ENCODE results near the gene SLC10A4.
"Not testable (repeated sequence)": the region's sequence is repeated elsewhere in the genome, so short reads cannot be mapped to it uniquely, and the experiment has no call there.

Gene SLC10A4

GRCh38 chr4:48450740-48451139, 32.4 kb upstream of the SLC10A4 start:
- no peak for DNase-seq (ENCODE audit: low read depth)
- no peak overlapping the region for H3K4me3 ChIP-seq (ENCODE audit: control insufficient read depth, low read depth, low read length)
- TF ChIP-seq, protein P1, sequence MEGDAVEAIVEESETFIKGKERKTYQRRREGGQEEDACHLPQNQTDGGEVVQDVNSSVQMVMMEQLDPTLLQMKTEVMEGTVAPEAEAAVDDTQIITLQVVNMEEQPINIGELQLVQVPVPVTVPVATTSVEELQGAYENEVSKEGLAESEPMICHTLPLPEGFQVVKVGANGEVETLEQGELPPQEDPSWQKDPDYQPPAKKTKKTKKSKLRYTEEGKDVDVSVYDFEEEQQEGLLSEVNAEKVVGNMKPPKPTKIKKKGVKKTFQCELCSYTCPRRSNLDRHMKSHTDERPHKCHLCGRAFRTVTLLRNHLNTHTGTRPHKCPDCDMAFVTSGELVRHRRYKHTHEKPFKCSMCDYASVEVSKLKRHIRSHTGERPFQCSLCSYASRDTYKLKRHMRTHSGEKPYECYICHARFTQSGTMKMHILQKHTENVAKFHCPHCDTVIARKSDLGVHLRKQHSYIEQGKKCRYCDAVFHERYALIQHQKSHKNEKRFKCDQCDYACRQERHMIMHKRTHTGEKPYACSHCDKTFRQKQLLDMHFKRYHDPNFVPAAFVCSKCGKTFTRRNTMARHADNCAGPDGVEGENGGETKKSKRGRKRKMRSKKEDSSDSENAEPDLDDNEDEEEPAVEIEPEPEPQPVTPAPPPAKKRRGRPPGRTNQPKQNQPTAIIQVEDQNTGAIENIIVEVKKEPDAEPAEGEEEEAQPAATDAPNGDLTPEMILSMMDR (IDR thresholded peaks at IDR 0.05; ENCODE audit: control insufficient read depth, insufficient read depth, low read depth, low read length, missing control alignments): no peak

DNA sequence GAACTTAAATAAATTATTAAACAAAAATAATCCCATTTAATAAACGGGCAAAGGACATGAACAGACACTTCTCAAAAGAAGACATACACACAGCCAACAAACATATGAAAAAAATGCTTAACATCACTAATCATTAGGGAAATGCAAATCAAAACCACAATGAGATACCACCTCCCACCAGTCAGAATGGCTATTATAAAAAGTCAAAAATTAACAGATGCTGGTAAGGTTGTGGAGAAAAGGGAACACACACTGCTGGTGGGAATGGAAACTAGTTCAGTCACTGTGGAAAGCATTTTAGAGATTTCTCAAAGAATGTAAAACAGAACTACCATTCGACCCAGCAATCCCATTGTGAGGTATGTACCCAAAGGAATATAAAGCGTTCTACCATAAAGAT, 31.5 kb upstream of the SLC10A4 start:
- not testable (repeated sequence) for H3K4me3 ChIP-seq (ENCODE audit: control insufficient read depth, low read depth, low read length); DNase-seq (ENCODE audit: low read depth)

DNA sequence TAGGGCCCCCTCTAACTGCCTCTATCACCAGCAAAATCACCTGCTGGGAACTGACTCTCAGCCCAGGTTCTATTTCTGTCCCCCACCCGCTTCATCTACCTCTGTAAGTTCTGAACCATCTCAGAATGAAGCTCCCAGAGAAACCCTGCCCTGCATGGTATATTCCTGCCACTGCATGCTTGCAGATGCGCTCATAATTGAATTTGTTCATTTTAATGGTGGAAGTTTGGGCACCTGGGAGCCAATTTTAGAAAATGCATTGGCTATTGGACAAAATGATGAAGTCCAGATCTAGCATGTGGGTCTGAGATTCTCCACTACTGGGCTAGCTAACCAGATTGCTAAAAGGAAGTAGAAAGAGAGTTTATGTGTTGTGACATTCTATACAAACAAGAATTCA, 28.6 kb upstream of the SLC10A4 start:
- DNase-seq (ENCODE audit: low read depth): no peak
- TF ChIP-seq, protein P1 (IDR thresholded peaks at IDR 0.05; ENCODE audit: control insufficient read depth, insufficient read depth, low read depth, low read length, missing control alignments): no peak
- no peak overlapping the region for H3K4me3 ChIP-seq (ENCODE audit: control insufficient read depth, low read depth, low read length)

DNA sequence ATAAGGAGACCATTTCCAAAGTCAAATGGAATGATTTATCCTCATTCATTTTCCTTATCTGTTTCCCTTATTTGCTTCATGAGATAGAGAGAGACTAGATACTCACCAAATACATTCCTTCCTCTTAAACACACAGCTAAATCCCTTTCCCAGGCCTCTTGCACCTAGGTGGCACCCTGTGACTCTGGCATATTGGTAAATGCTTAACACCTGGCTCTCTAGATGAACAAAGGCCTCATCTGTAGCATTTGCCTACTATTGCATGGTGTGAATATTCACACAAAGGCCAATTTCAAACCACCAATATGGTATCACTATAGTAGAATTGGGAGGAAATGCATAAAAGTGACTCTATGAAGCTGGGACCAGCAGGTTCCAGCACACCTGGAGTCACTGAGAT, 22.1 kb upstream of the SLC10A4 start:
- TF ChIP-seq, protein P1 (IDR thresholded peaks at IDR 0.05; ENCODE audit: control insufficient read depth, insufficient read depth, low read depth, low read length, missing control alignments): no peak
- no peak for DNase-seq (ENCODE audit: low read depth)
- H3K4me3 ChIP-seq (ENCODE audit: control insufficient read depth, low read depth, low read length): no peak overlapping the region

GRCh38 chr4:48462363-48462762, 20.8 kb upstream of the SLC10A4 start:
- DNase-seq (ENCODE audit: low read depth): no peak
- no peak overlapping the region for H3K4me3 ChIP-seq (ENCODE audit: control insufficient read depth, low read depth, low read length)
- TF ChIP-seq, protein P1 (IDR thresholded peaks at IDR 0.05; ENCODE audit: control insufficient read depth, insufficient read depth, low read depth, low read length, missing control alignments): no peak

DNA sequence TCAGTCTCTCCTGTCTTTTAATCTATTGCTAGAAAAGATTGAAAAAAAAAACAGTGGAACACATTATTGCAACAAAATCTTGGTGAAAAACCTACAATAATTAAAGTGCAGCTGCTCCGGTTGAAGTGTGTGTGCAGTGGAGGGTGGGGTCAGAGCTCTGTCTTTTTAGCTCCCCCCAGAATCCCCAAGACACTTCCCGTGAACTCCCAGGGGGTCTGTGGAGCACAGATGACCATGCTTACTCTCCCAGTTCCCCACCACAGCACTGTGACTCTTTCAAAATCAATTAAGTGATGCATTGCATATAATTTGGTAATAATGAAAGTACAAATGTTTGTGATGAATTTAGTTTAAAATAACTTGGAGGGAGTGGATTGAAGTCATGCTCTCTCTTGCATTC, 15.7 kb upstream of the SLC10A4 start:
- TF ChIP-seq, protein P1 (IDR thresholded peaks at IDR 0.05; ENCODE audit: control insufficient read depth, insufficient read depth, low read depth, low read length, missing control alignments): no peak
- H3K4me3 ChIP-seq (ENCODE audit: control insufficient read depth, low read depth, low read length): no peak overlapping the region
- DNase-seq (ENCODE audit: low read depth): no peak

- no peak for DNase-seq (ENCODE audit: low read depth)
- TF ChIP-seq, protein P1 (IDR thresholded peaks at IDR 0.05; ENCODE audit: control insufficient read depth, insufficient read depth, low read depth, low read length, missing control alignments): no peak
- no peak overlapping the region for H3K4me3 ChIP-seq (ENCODE audit: control insufficient read depth, low read depth, low read length)
Measured at GRCh38 chr4:48467891-48468290, 15.3 kb upstream of the SLC10A4 start.
